ENCODE data around the gene ZCWPW2. TPM values are rescaled to one million over a fixed set of nuclear protein-coding genes. Genes with fewer than 3 reads are reported as not detected.

ZCWPW2 gene
- total RNA-seq, 3 donors from 2014 or later (not counting 1 experiment from before 2014, with no cell fraction given), result 0.43 TPM; not detected in 2

DNA sequence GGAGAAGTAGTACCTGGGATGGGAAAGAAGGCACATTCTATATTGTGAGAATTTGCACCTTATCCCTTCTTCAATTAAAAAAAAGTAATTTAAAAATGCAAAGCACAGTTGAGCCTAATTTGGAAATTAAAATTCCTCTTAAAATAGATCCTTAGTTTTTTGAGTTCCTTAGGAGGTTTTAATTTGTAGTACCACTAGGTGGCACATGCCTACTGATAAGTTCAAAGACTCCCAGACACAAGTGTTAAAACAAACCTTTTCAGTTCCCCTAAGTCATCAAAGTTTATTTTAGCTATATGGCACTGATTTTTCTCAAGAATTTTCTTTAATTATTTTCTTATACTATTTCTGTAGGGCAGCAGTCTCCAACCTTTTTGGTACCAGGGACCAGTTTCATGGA is 127.7 kb downstream of the ZCWPW2 start:
- Mint-ChIP-seq H3K4me1 (no peaks in the 10 kb centered on the region), H3K27ac (no peak overlapping the region), H3K9me3 (peaks cover 7 to 13% of the 10 kb centered on the region in 2 donors), H3K4me3 (no peak overlapping the region), H3K27me3 (ENCODE audit: low read depth in 2 of 2) (no peaks in the 10 kb centered on the region), H3K36me3 (no peaks in the 10 kb centered on the region)
- TF ChIP-seq, protein P1, sequence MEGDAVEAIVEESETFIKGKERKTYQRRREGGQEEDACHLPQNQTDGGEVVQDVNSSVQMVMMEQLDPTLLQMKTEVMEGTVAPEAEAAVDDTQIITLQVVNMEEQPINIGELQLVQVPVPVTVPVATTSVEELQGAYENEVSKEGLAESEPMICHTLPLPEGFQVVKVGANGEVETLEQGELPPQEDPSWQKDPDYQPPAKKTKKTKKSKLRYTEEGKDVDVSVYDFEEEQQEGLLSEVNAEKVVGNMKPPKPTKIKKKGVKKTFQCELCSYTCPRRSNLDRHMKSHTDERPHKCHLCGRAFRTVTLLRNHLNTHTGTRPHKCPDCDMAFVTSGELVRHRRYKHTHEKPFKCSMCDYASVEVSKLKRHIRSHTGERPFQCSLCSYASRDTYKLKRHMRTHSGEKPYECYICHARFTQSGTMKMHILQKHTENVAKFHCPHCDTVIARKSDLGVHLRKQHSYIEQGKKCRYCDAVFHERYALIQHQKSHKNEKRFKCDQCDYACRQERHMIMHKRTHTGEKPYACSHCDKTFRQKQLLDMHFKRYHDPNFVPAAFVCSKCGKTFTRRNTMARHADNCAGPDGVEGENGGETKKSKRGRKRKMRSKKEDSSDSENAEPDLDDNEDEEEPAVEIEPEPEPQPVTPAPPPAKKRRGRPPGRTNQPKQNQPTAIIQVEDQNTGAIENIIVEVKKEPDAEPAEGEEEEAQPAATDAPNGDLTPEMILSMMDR (IDR thresholded peaks at IDR 0.05), result no peak
- H3K9me3 ChIP-seq (ENCODE audit: control insufficient read depth, insufficient read depth, low read length), result no peaks in the 10 kb centered on the region
- H3K27ac ChIP-seq (ENCODE audit: low read length), result no peak overlapping the region
- DNase-seq, result peak in 1 of 2 donors; percentile 17
- ATAC-seq, result no peak
- no peaks in the 10 kb centered on the region for H3K4me1 ChIP-seq (ENCODE audit: control insufficient read depth, insufficient read depth, low read length)
- no peaks in the 10 kb centered on the region for H3K36me3 ChIP-seq (ENCODE audit: control insufficient read depth, insufficient read depth, low read length)
- H3K4me3 ChIP-seq (ENCODE audit: low read length), result no peak overlapping the region
- H3K27me3 ChIP-seq (ENCODE audit: control insufficient read depth, insufficient read depth, low read length), result no peaks in the 10 kb centered on the region
- intact Hi-C loops (cut with micrococcal nuclease), result no loop called here

DNA sequence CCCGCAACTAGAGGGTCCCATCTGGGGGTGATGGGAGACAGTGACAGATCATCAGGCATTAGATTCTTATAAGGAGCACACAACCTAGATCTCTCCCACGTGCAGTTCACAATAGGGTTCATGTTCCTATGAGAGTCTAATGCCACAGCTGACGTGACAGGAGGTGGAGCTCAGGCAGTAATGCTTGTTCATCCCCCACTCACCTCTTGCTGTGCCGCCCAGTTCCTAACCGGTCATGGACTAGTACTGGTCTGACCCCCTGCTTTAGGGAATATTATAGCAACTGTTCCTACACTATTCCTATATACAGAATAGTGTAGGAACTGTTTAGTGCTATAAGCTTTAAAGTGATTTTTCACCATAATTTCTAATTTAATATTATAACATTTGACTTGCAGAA is 128.2 kb downstream of the ZCWPW2 start:
- no peak for ATAC-seq
- DNase-seq, result no peak
- no peak overlapping the region for H3K27ac Mint-ChIP-seq
- H3K36me3 Mint-ChIP-seq, result no peaks in the 10 kb centered on the region
- Histone ChIP-seq H3K27me3 (ENCODE audit: control insufficient read depth, insufficient read depth, low read length) (no peaks in the 10 kb centered on the region), H3K36me3 (ENCODE audit: control insufficient read depth, insufficient read depth, low read length) (no peaks in the 10 kb centered on the region), H3K27ac (ENCODE audit: low read length) (no peak overlapping the region), H3K4me3 (ENCODE audit: low read length) (no peak overlapping the region), H3K4me1 (ENCODE audit: control insufficient read depth, insufficient read depth, low read length) (no peaks in the 10 kb centered on the region), H3K9me3 (ENCODE audit: control insufficient read depth, insufficient read depth, low read length) (no peaks in the 10 kb centered on the region)
- no peaks in the 10 kb centered on the region for H3K27me3 Mint-ChIP-seq (ENCODE audit: low read depth in 2 of 2)
- H3K9me3 Mint-ChIP-seq, result peaks cover 7 to 13% of the 10 kb centered on the region in 2 donors
- H3K4me3 Mint-ChIP-seq, result no peak overlapping the region
- 85% methylated on average over 3 of the region's 5 CpGs for WGBS (ENCODE audit: insufficient coverage)
- TF ChIP-seq, protein P1 (IDR thresholded peaks at IDR 0.05), result no peak
- H3K4me1 Mint-ChIP-seq, result no peaks in the 10 kb centered on the region
- intact Hi-C loops (cut with micrococcal nuclease), result no loop called here

DNA sequence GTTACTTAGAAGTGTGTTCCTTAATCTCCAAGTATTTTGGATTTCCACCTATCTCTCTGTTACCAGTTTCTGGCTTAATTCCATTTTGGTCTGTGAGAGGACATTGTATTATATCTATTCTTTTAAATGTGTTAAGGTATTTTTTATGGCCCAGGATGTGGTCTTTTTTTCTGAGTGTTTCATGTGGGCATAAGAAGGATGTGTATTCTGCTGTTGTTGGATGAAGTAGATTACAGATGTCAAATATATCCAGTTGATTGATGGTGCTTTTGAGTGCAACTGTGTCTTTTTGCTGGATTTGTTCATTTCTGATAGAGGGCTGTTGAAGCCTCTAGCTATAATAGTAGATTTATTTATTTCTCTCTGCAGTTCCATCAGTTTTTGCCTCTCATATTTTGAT is 136.6 kb downstream of the ZCWPW2 start:
- H3K4me1 Mint-ChIP-seq, result no peaks in the 10 kb centered on the region
- intact Hi-C loops (cut with micrococcal nuclease), result no loop called here
- peaks cover 22% of the 10 kb centered on the region for H3K36me3 Mint-ChIP-seq
- no peak overlapping the region for H3K4me3 ChIP-seq (ENCODE audit: low read length)
- TF ChIP-seq, protein P1 (IDR thresholded peaks at IDR 0.05), result no peak
- ATAC-seq, result no peak
- no peaks in the 10 kb centered on the region for H3K4me1 ChIP-seq (ENCODE audit: control insufficient read depth, insufficient read depth, low read length)
- no peak overlapping the region for H3K4me3 Mint-ChIP-seq
- H3K9me3 Mint-ChIP-seq, result peaks cover 13 to 20% of the 10 kb centered on the region in 2 donors
- H3K27ac Mint-ChIP-seq, result no peak overlapping the region
- no peaks in the 10 kb centered on the region for H3K36me3 ChIP-seq (ENCODE audit: control insufficient read depth, insufficient read depth, low read length)
- no peaks in the 10 kb centered on the region for H3K27me3 Mint-ChIP-seq (ENCODE audit: low read depth in 2 of 2)
- peaks cover 3% of the 10 kb centered on the region for H3K9me3 ChIP-seq (ENCODE audit: control insufficient read depth, insufficient read depth, low read length)
- no peak overlapping the region for H3K27ac ChIP-seq (ENCODE audit: low read length)
- no peaks in the 10 kb centered on the region for H3K27me3 ChIP-seq (ENCODE audit: control insufficient read depth, insufficient read depth, low read length)
- no peak for DNase-seq

DNA sequence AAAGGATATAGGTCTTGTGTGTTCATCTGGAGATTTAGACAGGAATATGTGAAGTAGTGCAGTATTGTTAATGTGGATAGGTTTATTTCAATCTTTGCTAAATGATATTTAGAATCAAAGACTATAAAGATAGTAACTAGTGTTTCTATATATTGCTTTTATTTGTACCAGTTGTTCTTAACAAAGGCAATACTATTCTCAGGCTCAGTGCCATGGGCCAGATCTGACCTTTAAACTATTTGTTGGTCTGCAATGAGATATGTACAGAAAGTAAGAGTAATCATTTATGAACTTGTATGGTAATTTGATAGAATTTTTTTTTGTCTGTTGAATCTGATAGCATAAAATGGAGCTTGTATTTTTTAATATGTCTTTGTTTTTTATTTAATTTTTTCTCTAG is 146.8 kb downstream of the ZCWPW2 start:
- Mint-ChIP-seq H3K27ac (no peak overlapping the region), H3K4me3 (no peak overlapping the region), H3K9me3 (peaks cover 0 to 4% of the 10 kb centered on the region in 2 donors), H3K4me1 (no peaks in the 10 kb centered on the region), H3K27me3 (ENCODE audit: low read depth in 2 of 2) (no peaks in the 10 kb centered on the region), H3K36me3 (no peaks in the 10 kb centered on the region)
- Histone ChIP-seq H3K36me3 (ENCODE audit: control insufficient read depth, insufficient read depth, low read length) (no peaks in the 10 kb centered on the region), H3K4me3 (ENCODE audit: low read length) (no peak overlapping the region), H3K27me3 (ENCODE audit: control insufficient read depth, insufficient read depth, low read length) (no peaks in the 10 kb centered on the region), H3K27ac (ENCODE audit: low read length) (no peak overlapping the region), H3K4me1 (ENCODE audit: control insufficient read depth, insufficient read depth, low read length) (no peaks in the 10 kb centered on the region), H3K9me3 (ENCODE audit: control insufficient read depth, insufficient read depth, low read length) (no peaks in the 10 kb centered on the region)
- TF ChIP-seq, protein P1 (IDR thresholded peaks at IDR 0.05), result no peak
- ATAC-seq (no peak), DNase-seq (no peak)
- intact Hi-C loops (cut with micrococcal nuclease), result no loop called here

Measured in natural killer cell (primary cell).